ENCODE results near the gene LINC00237.

Gene LINC00237

GRCh38 chr20:21118138-21118537 is 12.0 kb upstream of the LINC00237 start:
- H3F3A ChIP-seq (ENCODE audit: control insufficient read depth, insufficient read depth), result no peaks in the 10 kb centered on the region
- no peaks in the 10 kb centered on the region for H3K9me3 ChIP-seq (ENCODE audit: control insufficient read depth, insufficient read depth, low read length)
- no peaks in the 10 kb centered on the region for H3K9me2 ChIP-seq (replicated peaks; ENCODE audit: control insufficient read depth, low read length)
- no peak overlapping the region for H3K27ac ChIP-seq (ENCODE audit: low read depth, low read length)
- H3K4me1 ChIP-seq (ENCODE audit: control insufficient read depth, low read length), result no peaks in the 10 kb centered on the region
- no peaks in the 10 kb centered on the region for H3K36me3 ChIP-seq (ENCODE audit: control insufficient read depth, low read length)
- no peaks in the 10 kb centered on the region for H4K20me1 ChIP-seq (ENCODE audit: control insufficient read depth, insufficient read depth, low read depth, low read length)
- H3K4me2 ChIP-seq (ENCODE audit: low read length), result no peak overlapping the region
- no peak for TF ChIP-seq EZH2phosphoT487 (IDR thresholded peaks at IDR 0.05; ENCODE audit: borderline replicate concordance, low read length)
- TF ChIP-seq, protein P1, sequence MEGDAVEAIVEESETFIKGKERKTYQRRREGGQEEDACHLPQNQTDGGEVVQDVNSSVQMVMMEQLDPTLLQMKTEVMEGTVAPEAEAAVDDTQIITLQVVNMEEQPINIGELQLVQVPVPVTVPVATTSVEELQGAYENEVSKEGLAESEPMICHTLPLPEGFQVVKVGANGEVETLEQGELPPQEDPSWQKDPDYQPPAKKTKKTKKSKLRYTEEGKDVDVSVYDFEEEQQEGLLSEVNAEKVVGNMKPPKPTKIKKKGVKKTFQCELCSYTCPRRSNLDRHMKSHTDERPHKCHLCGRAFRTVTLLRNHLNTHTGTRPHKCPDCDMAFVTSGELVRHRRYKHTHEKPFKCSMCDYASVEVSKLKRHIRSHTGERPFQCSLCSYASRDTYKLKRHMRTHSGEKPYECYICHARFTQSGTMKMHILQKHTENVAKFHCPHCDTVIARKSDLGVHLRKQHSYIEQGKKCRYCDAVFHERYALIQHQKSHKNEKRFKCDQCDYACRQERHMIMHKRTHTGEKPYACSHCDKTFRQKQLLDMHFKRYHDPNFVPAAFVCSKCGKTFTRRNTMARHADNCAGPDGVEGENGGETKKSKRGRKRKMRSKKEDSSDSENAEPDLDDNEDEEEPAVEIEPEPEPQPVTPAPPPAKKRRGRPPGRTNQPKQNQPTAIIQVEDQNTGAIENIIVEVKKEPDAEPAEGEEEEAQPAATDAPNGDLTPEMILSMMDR (IDR thresholded peaks at IDR 0.05; ENCODE audit: low read depth, low read length, poor library complexity, severe bottlenecking), result no peak
- H3K27me3 ChIP-seq (ENCODE audit: control insufficient read depth, low read length), result peaks cover 9% of the 10 kb centered on the region; the same call in 1 of the 2 replicates
- H3K4me3 ChIP-seq (ENCODE audit: low read length), result no peak overlapping the region
- no peaks in the 10 kb centered on the region for H3K79me2 ChIP-seq (ENCODE audit: control insufficient read depth, low read length)

DNA sequence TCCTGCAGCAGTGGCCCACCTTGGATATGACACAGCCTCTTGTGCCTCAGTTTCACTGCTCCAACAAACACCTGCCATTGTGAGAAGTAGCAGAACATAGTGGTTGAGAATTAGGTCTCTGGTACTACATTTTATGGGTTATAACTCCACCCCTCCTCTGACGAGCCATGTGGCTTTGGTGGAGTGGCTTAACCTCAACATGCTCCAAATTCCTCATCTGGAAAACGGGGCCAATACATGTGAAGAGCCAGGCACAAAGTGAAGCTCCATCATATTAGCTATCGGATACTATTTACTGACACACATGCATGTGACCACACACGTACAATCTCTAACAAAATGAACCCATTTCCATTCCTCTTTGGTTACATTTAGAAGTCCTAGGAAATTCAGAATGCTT is 11.4 kb upstream of the LINC00237 start:
- Histone ChIP-seq H3K27ac (ENCODE audit: low read depth, low read length) (no peak overlapping the region), H3K4me2 (ENCODE audit: low read length) (no peak overlapping the region), H4K20me1 (ENCODE audit: control insufficient read depth, insufficient read depth, low read depth, low read length) (no peaks in the 10 kb centered on the region), H3K4me3 (ENCODE audit: low read length) (no peak overlapping the region), H3K27me3 (ENCODE audit: control insufficient read depth, low read length) (peaks cover 9% of the 10 kb centered on the region; the same call in 1 of the 2 replicates), H3K4me1 (ENCODE audit: control insufficient read depth, low read length) (no peaks in the 10 kb centered on the region), H3F3A (ENCODE audit: control insufficient read depth, insufficient read depth) (no peaks in the 10 kb centered on the region), H3K36me3 (ENCODE audit: control insufficient read depth, low read length) (no peaks in the 10 kb centered on the region), H3K9me3 (ENCODE audit: control insufficient read depth, insufficient read depth, low read length) (no peaks in the 10 kb centered on the region), H3K79me2 (ENCODE audit: control insufficient read depth, low read length) (no peaks in the 10 kb centered on the region), H3K9me2 (replicated peaks; ENCODE audit: control insufficient read depth, low read length) (no peaks in the 10 kb centered on the region)
- TF ChIP-seq, protein P1 (IDR thresholded peaks at IDR 0.05; ENCODE audit: low read depth, low read length, poor library complexity, severe bottlenecking), result no peak
- no peak for TF ChIP-seq EZH2phosphoT487 (IDR thresholded peaks at IDR 0.05; ENCODE audit: borderline replicate concordance, low read length)

GRCh38 chr20:21114584-21114983 is 8.4 kb upstream of the LINC00237 start:
- H3K4me3 ChIP-seq (ENCODE audit: low read length), result no peak overlapping the region
- H3K9me2 ChIP-seq (replicated peaks; ENCODE audit: control insufficient read depth, low read length), result no peaks in the 10 kb centered on the region
- no peaks in the 10 kb centered on the region for H3K36me3 ChIP-seq (ENCODE audit: control insufficient read depth, low read length)
- no peaks in the 10 kb centered on the region for H3F3A ChIP-seq (ENCODE audit: control insufficient read depth, insufficient read depth)
- no peak overlapping the region for H3K4me2 ChIP-seq (ENCODE audit: low read length)
- no peak for TF ChIP-seq EZH2phosphoT487 (IDR thresholded peaks at IDR 0.05; ENCODE audit: borderline replicate concordance, low read length)
- TF ChIP-seq, protein P1 (IDR thresholded peaks at IDR 0.05; ENCODE audit: low read depth, low read length, poor library complexity, severe bottlenecking), result no peak
- peaks cover 9% of the 10 kb centered on the region; the same call in 1 of the 2 replicates for H3K27me3 ChIP-seq (ENCODE audit: control insufficient read depth, low read length)
- no peak overlapping the region for H3K27ac ChIP-seq (ENCODE audit: low read depth, low read length)
- no peaks in the 10 kb centered on the region for H4K20me1 ChIP-seq (ENCODE audit: control insufficient read depth, insufficient read depth, low read depth, low read length)
- no peaks in the 10 kb centered on the region for H3K4me1 ChIP-seq (ENCODE audit: control insufficient read depth, low read length)
- H3K9me3 ChIP-seq (ENCODE audit: control insufficient read depth, insufficient read depth, low read length), result no peaks in the 10 kb centered on the region
- H3K79me2 ChIP-seq (ENCODE audit: control insufficient read depth, low read length), result no peaks in the 10 kb centered on the region
